Mesenchymal stem cell (in vitro differentiated cells and primary cell): ENCODE measurements around the gene DLGAP1.
A peak's percentile ranks its signal among the peaks of the same experiment; 100 is the strongest.

Experiments
- DNase-seq: peaks from one replicate; pipeline ENCODE4 v3.0.0-alpha.2; 2013
- H2AFZ ChIP-seq: one replicate; pipeline ENCODE4 v1.6.1; 2013; ENCODE audit warnings: low read depth, mild to moderate bottlenecking, control low read depth, inconsistent platforms, low read length, moderate library complexity
- H2AK5ac ChIP-seq: 2 replicates; pipeline ENCODE4 v1.6.1; 2013; ENCODE audit warnings: low read length, moderate library complexity, mild to moderate bottlenecking, inconsistent platforms; ENCODE audit not compliant: severe bottlenecking
- H2BK120ac ChIP-seq: one replicate; pipeline ENCODE4 v1.6.1; 2013; ENCODE audit warnings: low read depth, mild to moderate bottlenecking, inconsistent platforms, low read length, moderate library complexity
- H2BK12ac ChIP-seq, 2 experiments: one replicate each; pipeline ENCODE4 v1.6.1; 2013; ENCODE audit warnings: inconsistent platforms in 2 of 2, low read length in 2 of 2, mild to moderate bottlenecking in 2 of 2, moderate library complexity in 2 of 2, control low read depth in 1 of 2
- H2BK15ac ChIP-seq: one replicate; pipeline ENCODE4 v1.6.1; 2013; ENCODE audit warnings: mild to moderate bottlenecking, low read depth, inconsistent platforms; ENCODE audit not compliant: poor library complexity, severe bottlenecking
- H2BK5ac ChIP-seq: 2 replicates; pipeline ENCODE4 v1.6.1; 2013; ENCODE audit warnings: low read depth, mild to moderate bottlenecking, low read length, control low read depth, inconsistent platforms; ENCODE audit not compliant: poor library complexity, severe bottlenecking
- H3K14ac ChIP-seq, 2 experiments: one replicate each; pipeline ENCODE4 v1.6.1; 2013; ENCODE audit warnings: inconsistent platforms in 2 of 2, low read length in 2 of 2, control low read depth in 1 of 2, mild to moderate bottlenecking in 1 of 2, moderate library complexity in 1 of 2
- H3K18ac ChIP-seq, 2 experiments: one replicate each; pipeline ENCODE4 v1.6.1; 2013; ENCODE audit warnings: inconsistent platforms in 2 of 2, low read length in 2 of 2, control low read depth in 1 of 2, low read depth in 1 of 2, mild to moderate bottlenecking in 1 of 2
- H3K23ac ChIP-seq, 2 experiments: one replicate each; pipeline ENCODE4 v1.6.1; 2013; ENCODE audit warnings: inconsistent platforms in 2 of 2, low read length in 2 of 2, mild to moderate bottlenecking in 2 of 2, moderate library complexity in 2 of 2, control low read depth in 1 of 2
- H3K27ac ChIP-seq: 2 replicates; pipeline ENCODE4 v1.5.1; 2013; ENCODE audit warnings: mild to moderate bottlenecking, moderate library complexity, low read length, control low read depth, inconsistent platforms; ENCODE audit not compliant: poor library complexity, severe bottlenecking
- H3K27me3 ChIP-seq, 2 experiments: 2 replicates each; pipeline versions ENCODE4 v1.6.1 to v1.7.0; 2013; ENCODE audit warnings: low read length in 2 of 2, mild to moderate bottlenecking in 2 of 2, moderate library complexity in 2 of 2, control low read depth in 1 of 2, inconsistent platforms in 1 of 2; ENCODE audit not compliant: control insufficient read depth in 1 of 2, insufficient read depth in 1 of 2
- H3K36me3 ChIP-seq, 2 experiments: 2 replicates each; pipeline versions ENCODE4 v1.6.1 to v1.7.0; 2013; ENCODE audit warnings: low read length in 2 of 2, control low read depth in 1 of 2, inconsistent platforms in 1 of 2, low read depth in 1 of 2, mild to moderate bottlenecking in 1 of 2; ENCODE audit not compliant: insufficient read depth in 2 of 2, control insufficient read depth in 1 of 2
- H3K4ac ChIP-seq, 2 experiments: one replicate each; pipeline ENCODE4 v1.6.1; 2013; ENCODE audit warnings: inconsistent platforms in 2 of 2, low read length in 2 of 2, mild to moderate bottlenecking in 2 of 2, moderate library complexity in 2 of 2, control low read depth in 1 of 2, low read depth in 1 of 2
- H3K4me1 ChIP-seq: 2 replicates; pipeline ENCODE4 v1.6.1; 2013; ENCODE audit warnings: low read depth, low read length, control low read depth; ENCODE audit not compliant: control insufficient read depth, insufficient read depth
- H3K4me2 ChIP-seq: 2 replicates; pipeline ENCODE4 v1.6.1; 2013; ENCODE audit warnings: low read length, mild to moderate bottlenecking, inconsistent platforms; ENCODE audit not compliant: poor library complexity, severe bottlenecking
- H3K4me3 ChIP-seq, 2 experiments: 2 replicates each; pipeline versions ENCODE4 v1.5.1 to v1.7.0; 2013; ENCODE audit warnings: low read length in 2 of 2, mild to moderate bottlenecking in 2 of 2, control low read depth in 1 of 2, low read depth in 1 of 2; ENCODE audit not compliant: insufficient read depth in 1 of 2
- H3K79me1 ChIP-seq: replicated peaks from 2 replicates; pipeline ENCODE4 v1.6.1; 2013; ENCODE audit warnings: mild to moderate bottlenecking, control low read depth, low read length, inconsistent platforms; ENCODE audit not compliant: poor library complexity, severe bottlenecking
- H3K9ac ChIP-seq: 2 replicates; pipeline ENCODE4 v1.7.0; 2013; ENCODE audit warnings: mild to moderate bottlenecking, low read length, moderate library complexity
- H3K9me3 ChIP-seq: 2 replicates; pipeline ENCODE4 v1.7.0; 2013; ENCODE audit warnings: mild to moderate bottlenecking, low read length; ENCODE audit not compliant: control insufficient read depth
- H4K8ac ChIP-seq: one replicate; pipeline ENCODE4 v1.6.1; 2013; ENCODE audit warnings: inconsistent platforms, mild to moderate bottlenecking, low read length, moderate library complexity
- H4K91ac ChIP-seq: one replicate; pipeline ENCODE4 v1.6.1; 2013; ENCODE audit warnings: mild to moderate bottlenecking, low read length, inconsistent platforms
- WGBS: methylation state at CpG from one replicate; pipeline ENCODE4 v1.1.7; 2013; ENCODE audit warnings: mixed read lengths; 5-methylcytosine and 5-hydroxymethylcytosine counted together

The DLGAP1 gene

GRCh38 chr18:3493501-3494244 is 961.4 kb downstream of the DLGAP1 start:
- no peak overlapping the region for H3K9ac ChIP-seq
- H2AFZ ChIP-seq = no peak overlapping the region
- DNase-seq = no peak
- no peak overlapping the region for H4K91ac ChIP-seq
- no peaks in the 10 kb centered on the region for H3K9me3 ChIP-seq
- H3K23ac ChIP-seq = no peak overlapping the region
- no peak overlapping the region for H4K8ac ChIP-seq
- no peaks in the 10 kb centered on the region for H3K4me1 ChIP-seq
- H2BK5ac ChIP-seq = no peak overlapping the region
- H2AK5ac ChIP-seq = no peak overlapping the region
- WGBS = 93% methylated on average over 9 of the region's 9 CpGs
- no peak overlapping the region for H3K14ac ChIP-seq
- no peak overlapping the region for H3K4ac ChIP-seq
- peak overlapping the region in 1 of 2 experiments; percentile 2 for H3K18ac ChIP-seq
- no peak overlapping the region for H3K27ac ChIP-seq
- H2BK12ac ChIP-seq = no peak overlapping the region
- H3K4me2 ChIP-seq = no peak overlapping the region
- no peaks in the 10 kb centered on the region for H3K36me3 ChIP-seq
- no peak overlapping the region for H2BK120ac ChIP-seq
- no peak overlapping the region for H2BK15ac ChIP-seq
- no peaks in the 10 kb centered on the region for H3K27me3 ChIP-seq
- no peak overlapping the region for H3K4me3 ChIP-seq
- no peaks in the 10 kb centered on the region for H3K79me1 ChIP-seq

DNA sequence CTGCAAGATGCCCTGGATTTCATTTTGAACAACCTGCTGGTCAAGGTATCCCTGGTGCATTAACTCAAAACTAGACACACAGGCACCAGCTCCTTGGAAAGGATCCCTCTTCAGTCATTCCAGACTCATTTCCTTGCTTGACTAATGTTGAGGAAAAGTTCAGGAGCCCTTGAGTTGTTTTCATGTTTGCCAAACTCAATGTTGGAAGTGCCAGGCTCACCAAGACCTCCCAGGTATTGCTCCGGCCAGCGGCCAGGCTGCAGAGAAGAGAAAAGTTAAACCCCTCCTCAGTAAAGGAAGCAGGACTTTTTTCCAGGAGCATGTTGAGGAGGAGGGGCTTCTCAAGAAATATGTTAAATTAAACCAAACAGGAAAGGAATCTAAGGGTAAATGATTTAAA is 962.4 kb downstream of the DLGAP1 start:
- Histone ChIP-seq H3K14ac (no peak overlapping the region), H3K27ac (no peak overlapping the region), H2AK5ac (no peak overlapping the region), H3K4me3 (no peak overlapping the region), H3K4me2 (no peak overlapping the region), H2BK15ac (no peak overlapping the region), H3K36me3 (no peaks in the 10 kb centered on the region), H2BK120ac (no peak overlapping the region), H3K23ac (no peak overlapping the region), H3K4ac (no peak overlapping the region), H3K9me3 (no peaks in the 10 kb centered on the region), H4K91ac (no peak overlapping the region), H3K79me1 (no peaks in the 10 kb centered on the region), H3K9ac (no peak overlapping the region), H2AFZ (no peak overlapping the region), H4K8ac (no peak overlapping the region), H3K18ac (no peak overlapping the region), H3K27me3 (no peaks in the 10 kb centered on the region), H2BK5ac (no peak overlapping the region), H2BK12ac (no peak overlapping the region), H3K4me1 (no peaks in the 10 kb centered on the region)
- 97% methylated on average over 2 of the region's 2 CpGs for WGBS
- DNase-seq = no peak

- Histone ChIP-seq H2AK5ac (no peak overlapping the region), H4K8ac (no peak overlapping the region), H2BK12ac (no peak overlapping the region), H4K91ac (no peak overlapping the region), H3K9ac (no peak overlapping the region), H3K4me1 (no peaks in the 10 kb centered on the region), H3K27me3 (no peaks in the 10 kb centered on the region), H3K79me1 (no peaks in the 10 kb centered on the region), H2BK120ac (no peak overlapping the region), H3K36me3 (no peaks in the 10 kb centered on the region), H3K23ac (no peak overlapping the region), H3K27ac (no peak overlapping the region), H3K4me2 (no peak overlapping the region), H3K4ac (no peak overlapping the region), H2BK15ac (no peak overlapping the region), H2BK5ac (no peak overlapping the region), H3K4me3 (no peak overlapping the region), H3K14ac (no peak overlapping the region), H3K18ac (no peak overlapping the region), H2AFZ (no peak overlapping the region), H3K9me3 (no peaks in the 10 kb centered on the region)
- no CpG with 5 or more reads among the region's 1 CpG for WGBS
- DNase-seq = no peak
Observed at GRCh38 chr18:3491981-3492555, 963.0 kb downstream of the DLGAP1 start.

GRCh38 chr18:3489462-3489861 is 965.6 kb downstream of the DLGAP1 start:
- Histone ChIP-seq H3K36me3 (no peaks in the 10 kb centered on the region), H2AK5ac (no peak overlapping the region), H2BK120ac (no peak overlapping the region), H3K27me3 (no peaks in the 10 kb centered on the region), H3K18ac (no peak overlapping the region), H3K14ac (no peak overlapping the region), H2BK15ac (no peak overlapping the region), H2AFZ (no peak overlapping the region), H3K9ac (no peak overlapping the region), H3K4me2 (no peak overlapping the region), H3K27ac (no peak overlapping the region), H4K8ac (no peak overlapping the region), H3K9me3 (no peaks in the 10 kb centered on the region), H3K4me3 (no peak overlapping the region), H2BK5ac (no peak overlapping the region), H3K4me1 (no peaks in the 10 kb centered on the region), H3K79me1 (no peaks in the 10 kb centered on the region), H3K23ac (no peak overlapping the region), H3K4ac (no peak overlapping the region), H4K91ac (no peak overlapping the region), H2BK12ac (no peak overlapping the region)
- 92% methylated on average over 1 of the region's 6 CpGs for WGBS
- no peak for DNase-seq
